DMS153 (cell line): Measurements from ENCODE around the gene ESPL1.

Experiments
- DNase-seq: peaks from one replicate; lab custom pipeline; 2025; lab: John Stamatoyannopoulos, UW

ESPL1 gene

GRCh38 chr12:53336181-53336681, 68.1 kb downstream of the ESPL1 start, which contains the start of gene SP7:
SP7 (minus strand) TSS chr12:53336354; CDS start chr12:53335646, 708 bp downstream.
- no peak for DNase-seq

GRCh38 chr12:53338017-53338416, 69.9 kb downstream of the ESPL1 start:
- DNase-seq: no peak

- no peak for DNase-seq
These were observed 70.8 kb downstream of the ESPL1 start for GRCh38 chr12:53338916-53339315.

GRCh38 chr12:53340398-53340797, 72.3 kb downstream of the ESPL1 start:
- DNase-seq: no peak
